Mammary epithelial cell (primary cell): ENCODE data around the gene GNAS-AS1.

Experiments used
- EZH2 ChIP-seq: IDR thresholded peaks from 2 replicates; pipeline ENCODE4 v1.6.1; 2012; ENCODE audit warnings: low read length, inconsistent platforms, borderline replicate concordance
- TF ChIP-seq, protein P1 (sequence below), 2 donors: IDR thresholded peaks in 1 of 2; conservative IDR thresholded peaks in 1 of 2; 2 replicates each; pipeline ENCODE4 v1.5.1; 2011 to 2012; ENCODE audit warnings: inconsistent platforms in 2 of 2, low read length in 2 of 2, mild to moderate bottlenecking in 2 of 2, control low read depth in 1 of 2, low read depth in 1 of 2; ENCODE audit not compliant: insufficient read depth in 1 of 2; ENCODE audit errors: extremely low read depth in 1 of 2

DNA sequence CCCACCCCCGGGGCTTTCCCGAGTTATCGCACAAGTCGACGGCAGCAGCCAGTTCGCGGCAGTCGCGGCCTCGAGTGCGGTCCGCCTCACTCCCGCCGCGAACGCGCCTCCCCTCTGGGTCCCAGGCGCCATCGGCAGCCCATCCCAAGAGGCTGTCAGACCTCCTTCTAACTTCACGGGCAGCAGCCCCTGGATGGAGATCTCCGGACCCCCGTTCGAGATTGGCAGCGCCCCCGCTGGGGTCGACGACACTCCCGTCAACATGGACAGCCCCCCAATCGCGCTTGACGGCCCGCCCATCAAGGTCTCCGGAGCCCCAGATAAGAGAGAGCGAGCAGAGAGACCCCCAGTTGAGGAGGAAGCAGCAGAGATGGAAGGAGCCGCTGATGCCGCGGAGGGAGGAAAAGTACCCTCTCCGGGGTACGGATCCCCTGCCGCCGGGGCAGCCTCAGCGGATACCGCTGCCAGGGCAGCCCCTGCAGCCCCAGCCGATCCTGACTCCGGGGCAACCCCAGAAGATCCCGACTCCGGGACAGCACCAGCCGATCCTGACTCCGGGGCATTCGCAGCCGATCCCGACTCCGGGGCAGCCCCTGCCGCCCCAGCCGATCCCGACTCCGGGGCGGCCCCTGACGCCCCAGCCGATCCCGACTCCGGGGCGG, 3.4 kb upstream of the GNAS-AS1 start:
- TF ChIP-seq, protein P1, sequence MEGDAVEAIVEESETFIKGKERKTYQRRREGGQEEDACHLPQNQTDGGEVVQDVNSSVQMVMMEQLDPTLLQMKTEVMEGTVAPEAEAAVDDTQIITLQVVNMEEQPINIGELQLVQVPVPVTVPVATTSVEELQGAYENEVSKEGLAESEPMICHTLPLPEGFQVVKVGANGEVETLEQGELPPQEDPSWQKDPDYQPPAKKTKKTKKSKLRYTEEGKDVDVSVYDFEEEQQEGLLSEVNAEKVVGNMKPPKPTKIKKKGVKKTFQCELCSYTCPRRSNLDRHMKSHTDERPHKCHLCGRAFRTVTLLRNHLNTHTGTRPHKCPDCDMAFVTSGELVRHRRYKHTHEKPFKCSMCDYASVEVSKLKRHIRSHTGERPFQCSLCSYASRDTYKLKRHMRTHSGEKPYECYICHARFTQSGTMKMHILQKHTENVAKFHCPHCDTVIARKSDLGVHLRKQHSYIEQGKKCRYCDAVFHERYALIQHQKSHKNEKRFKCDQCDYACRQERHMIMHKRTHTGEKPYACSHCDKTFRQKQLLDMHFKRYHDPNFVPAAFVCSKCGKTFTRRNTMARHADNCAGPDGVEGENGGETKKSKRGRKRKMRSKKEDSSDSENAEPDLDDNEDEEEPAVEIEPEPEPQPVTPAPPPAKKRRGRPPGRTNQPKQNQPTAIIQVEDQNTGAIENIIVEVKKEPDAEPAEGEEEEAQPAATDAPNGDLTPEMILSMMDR (conservative IDR thresholded peaks at IDR 0.05 in 1 of 2, IDR thresholded peaks at IDR 0.05 in 1 of 2; ENCODE audit: extremely low read depth in 1 of 2, insufficient read depth in 1 of 2, low read depth in 1 of 2, low read length in 2 of 2): no peak
- no peak for TF ChIP-seq EZH2
